Large intestine (tissue), 3 donors: ENCODE measurements around the gene SREBF2. TPM values are rescaled to one million over a fixed set of nuclear protein-coding genes. Genes with fewer than 3 reads are reported as not detected.

Experiments
- DNase-seq, 2 donors: peaks; one replicate each; pipeline versions ENCODE4 v3.0.0 to v3.0.0-alpha.2; 2013
- H3K27ac ChIP-seq: one replicate; pipeline ENCODE4 v1.5.1; 2013; ENCODE audit warnings: low read length
- H3K27me3 ChIP-seq: 2 replicates; pipeline ENCODE4 v1.6.1; 2013; ENCODE audit warnings: low read length; ENCODE audit not compliant: control insufficient read depth, insufficient read depth
- H3K36me3 ChIP-seq: 2 replicates; pipeline ENCODE4 v1.6.1; 2013; ENCODE audit warnings: low read length; ENCODE audit not compliant: control insufficient read depth, insufficient read depth
- H3K4me1 ChIP-seq: one replicate; pipeline ENCODE4 v1.6.1; 2013; ENCODE audit warnings: low read length; ENCODE audit not compliant: control insufficient read depth, insufficient read depth
- H3K4me3 ChIP-seq: one replicate; pipeline ENCODE4 v1.5.1; 2013; ENCODE audit warnings: low read length
- H3K9me3 ChIP-seq: one replicate; pipeline ENCODE4 v1.6.1; 2013; ENCODE audit warnings: mild to moderate bottlenecking, low read depth, low read length, moderate library complexity; ENCODE audit not compliant: control insufficient read depth
- WGBS: methylation state at CpG from one replicate; pipeline ENCODE4 v1.1.5; 2013; ENCODE audit warnings: low lambda C conversion rate; ENCODE audit not compliant: insufficient coverage; 5-methylcytosine and 5-hydroxymethylcytosine counted together
- polyA plus RNA-seq: library from polyadenylated mRNA; unstranded; fragments of 120-200 nt; gene quantifications from one replicate; pipeline ENCODE4 v1.2.1, GENCODE V29; 2013

SREBF2 gene
- polyA plus RNA-seq, 1 donor, result 73.5 TPM

DNA sequence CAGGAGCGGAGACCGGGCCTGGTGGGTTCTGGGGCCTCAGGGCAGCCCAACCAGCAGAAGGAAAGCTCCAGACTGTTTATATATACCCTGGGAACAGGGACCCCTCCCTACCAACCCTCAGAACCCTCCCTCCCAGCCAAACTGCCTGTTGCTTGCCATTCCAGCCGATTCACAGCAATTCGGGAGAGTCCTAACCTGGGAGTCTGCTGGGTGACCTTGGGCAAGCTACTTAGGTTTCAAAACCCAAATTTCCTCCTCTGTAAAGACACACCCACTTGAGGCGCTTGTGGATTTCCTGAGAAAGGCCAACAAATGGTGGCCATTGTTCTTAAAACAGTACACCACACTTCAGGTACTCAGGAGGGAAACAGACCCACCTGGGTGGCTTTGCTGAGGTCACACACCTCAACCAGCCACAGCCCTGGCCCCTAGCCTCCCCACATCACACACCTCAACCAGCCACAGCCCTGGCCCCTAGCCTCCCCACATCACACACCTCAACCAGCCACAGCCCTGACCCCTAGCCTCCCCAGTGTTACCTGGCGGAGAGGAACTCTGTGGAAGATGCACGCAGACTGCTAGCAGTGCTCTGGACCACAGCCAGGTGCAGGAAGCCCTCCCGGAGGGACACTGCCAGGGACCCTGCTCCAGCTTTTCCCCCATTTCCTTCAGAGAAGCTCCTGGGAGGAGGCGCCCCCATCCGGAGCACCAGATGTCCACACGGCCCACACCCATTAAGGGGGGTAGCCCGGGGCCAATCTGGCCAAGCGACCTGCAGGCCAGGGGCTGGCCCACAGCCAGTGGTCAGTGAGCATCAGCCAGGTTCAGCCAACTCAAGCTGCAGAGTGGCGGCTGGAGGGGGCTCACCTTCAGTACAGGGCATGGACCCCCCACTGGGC, 75.8 kb downstream of the SREBF2 start:
- Histone ChIP-seq H3K4me1 (peaks cover 6% of the 10 kb centered on the region), H3K27ac (no peak overlapping the region), H3K27me3 (peaks cover 48% of the 10 kb centered on the region), H3K36me3 (peaks cover 41% of the 10 kb centered on the region), H3K9me3 (peaks cover 6% of the 10 kb centered on the region), H3K4me3 (no peak overlapping the region)
- no CpG with 5 or more reads among the region's 14 CpGs for WGBS
- no peak for DNase-seq

DNA sequence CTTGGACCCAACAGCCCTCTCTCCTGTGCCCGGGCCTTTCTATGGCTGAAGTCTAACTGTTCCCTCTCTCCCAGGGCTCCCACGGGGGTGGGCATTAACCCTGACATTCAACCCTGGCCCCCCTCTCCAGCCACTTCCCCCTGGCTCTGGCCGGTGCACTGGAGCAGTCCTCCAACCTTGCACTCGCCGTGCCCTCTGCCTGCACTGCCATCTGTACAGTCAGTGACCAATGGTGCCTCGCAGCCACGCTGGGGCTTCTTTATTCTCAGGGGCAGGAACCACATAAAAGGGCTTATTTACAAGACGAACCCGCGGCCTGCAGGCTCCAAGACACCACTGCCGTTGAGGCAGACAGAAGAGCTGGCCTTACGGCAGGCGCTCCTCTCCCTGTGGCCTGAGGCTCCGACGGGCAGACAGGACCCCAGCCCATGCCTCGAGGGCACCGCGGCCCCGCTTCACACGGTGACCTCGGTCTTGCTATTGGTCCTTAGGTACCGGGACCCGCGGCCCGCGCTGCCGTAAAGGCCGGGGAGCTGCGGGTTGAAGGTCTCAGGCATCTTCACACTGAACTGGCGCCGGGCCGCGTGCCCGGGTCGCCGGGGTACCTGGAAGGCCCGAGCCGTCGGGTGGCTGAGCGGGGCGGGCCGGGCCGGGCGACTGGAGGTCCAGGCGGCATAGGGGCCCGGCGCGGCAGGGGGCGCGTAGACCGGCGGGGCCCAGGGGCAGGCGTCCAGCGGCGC, 76.6 kb downstream of the SREBF2 start:
- H3K27ac ChIP-seq, result no peak overlapping the region
- no peak overlapping the region for H3K4me3 ChIP-seq
- H3K27me3 ChIP-seq, result peaks cover 54% of the 10 kb centered on the region

DNA sequence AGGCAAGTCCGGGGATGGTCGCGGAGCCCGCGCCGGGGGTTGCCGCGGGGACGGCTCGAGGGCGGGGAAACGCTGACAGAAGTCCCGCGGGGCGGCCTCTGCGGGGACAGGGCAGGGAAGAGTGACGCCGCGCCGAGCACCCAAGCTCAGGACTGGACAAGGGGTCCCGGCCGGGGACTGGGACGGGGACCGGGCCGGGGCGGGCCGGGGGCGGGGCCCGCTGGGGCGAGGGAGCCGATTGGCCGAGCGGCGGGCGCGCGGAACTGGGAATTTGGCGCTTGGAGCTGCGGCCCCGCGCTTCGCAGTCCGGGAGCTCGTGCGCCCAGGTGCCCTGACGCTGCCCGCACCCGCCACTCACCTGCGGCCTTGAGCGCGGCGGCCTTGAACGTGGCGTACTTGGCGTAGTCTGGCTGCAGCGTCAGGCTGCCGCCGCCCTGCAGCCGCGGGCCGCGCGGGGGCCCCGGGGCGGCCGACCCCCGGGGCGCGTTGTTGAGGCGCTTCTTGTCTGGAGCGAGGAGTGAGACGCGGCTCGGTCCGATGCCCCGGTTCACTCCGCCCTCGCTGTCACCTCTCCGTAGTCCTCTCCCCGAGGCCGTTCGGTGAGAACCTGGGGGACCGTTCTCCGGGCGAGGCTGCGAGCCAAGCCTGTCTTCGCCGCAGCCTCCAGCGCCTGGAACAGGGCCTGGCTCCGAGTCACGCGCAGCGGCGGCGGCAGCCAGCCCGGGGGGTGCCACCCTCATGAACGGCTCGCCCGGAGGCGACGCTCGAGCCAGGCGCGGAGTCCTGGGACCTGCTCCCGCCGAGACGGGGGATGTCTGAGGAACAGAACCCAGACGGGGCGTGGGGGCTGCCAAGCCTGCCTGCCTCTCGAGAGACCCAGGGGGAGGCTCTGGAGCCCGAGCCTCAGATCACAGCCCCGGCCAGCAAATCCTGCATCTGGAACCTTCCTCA, 77.4 kb downstream of the SREBF2 start:
- peaks cover 8% of the 10 kb centered on the region for H3K4me1 ChIP-seq
- peaks cover 58% of the 10 kb centered on the region for H3K27me3 ChIP-seq
- peaks cover 10% of the 10 kb centered on the region for H3K9me3 ChIP-seq
- no peak overlapping the region for H3K4me3 ChIP-seq
- WGBS, result no CpG with 5 or more reads among the region's 112 CpGs
- H3K36me3 ChIP-seq, result peaks cover 24% of the 10 kb centered on the region
- DNase-seq, result peak in 1 of 2 donors; percentile 52
- no peak overlapping the region for H3K27ac ChIP-seq

More for the DNA sequence above, 76.6 kb downstream of the SREBF2 start:
- Histone ChIP-seq H3K36me3 (peaks cover 33% of the 10 kb centered on the region), H3K4me1 (peaks cover 6% of the 10 kb centered on the region), H3K9me3 (peaks cover 6% of the 10 kb centered on the region)
- DNase-seq, result no peak
- no CpG with 5 or more reads among the region's 55 CpGs for WGBS

- WGBS, result no CpG with 5 or more reads among the region's 37 CpGs
- H3K27ac ChIP-seq, result no peak overlapping the region
- no peak for DNase-seq
- peaks cover 66% of the 10 kb centered on the region for H3K27me3 ChIP-seq
- H3K36me3 ChIP-seq, result peaks cover 16% of the 10 kb centered on the region
- H3K4me1 ChIP-seq, result peaks cover 12% of the 10 kb centered on the region
- H3K4me3 ChIP-seq, result no peak overlapping the region
- peaks cover 13% of the 10 kb centered on the region for H3K9me3 ChIP-seq
Observed at GRCh38 chr22:41911001-41911611, 78.2 kb downstream of the SREBF2 start.

DNA sequence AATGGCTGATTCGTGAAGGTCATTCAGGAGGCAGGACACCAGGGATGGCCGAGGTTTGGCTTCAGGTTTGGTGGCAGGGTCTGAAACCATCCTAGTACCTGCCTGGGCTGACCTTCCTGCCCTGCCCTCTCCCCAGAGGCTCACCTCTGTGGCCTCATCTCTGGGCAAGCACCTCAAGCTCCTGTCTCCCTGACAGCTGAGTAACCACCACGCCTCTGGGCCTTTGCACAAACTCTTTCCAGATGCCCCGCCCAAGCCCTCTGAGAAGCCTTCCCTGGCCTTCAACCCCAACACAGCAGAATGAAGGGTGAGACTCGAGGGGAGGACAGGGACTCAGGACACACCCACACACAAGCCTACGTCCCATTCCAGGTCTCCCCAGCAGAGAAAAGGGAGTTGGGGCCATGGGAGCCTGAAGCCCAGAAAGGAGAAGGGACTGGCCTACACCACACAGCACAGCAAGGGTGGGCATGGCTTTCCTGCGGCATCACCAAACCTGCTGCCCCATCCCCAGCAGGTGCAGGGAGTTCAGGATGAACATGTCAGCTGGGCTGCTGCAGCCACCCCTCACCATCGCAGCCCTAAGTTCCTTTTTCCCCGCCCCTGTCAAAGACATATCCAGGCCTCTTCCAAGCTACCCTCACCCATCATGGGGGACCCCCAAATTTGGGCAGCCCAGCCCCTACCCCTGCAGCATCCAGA, 79.6 kb downstream of the SREBF2 start:
- no peak for DNase-seq
- Histone ChIP-seq H3K27me3 (peaks cover 80% of the 10 kb centered on the region), H3K4me1 (peaks cover 12% of the 10 kb centered on the region), H3K9me3 (peaks cover 13% of the 10 kb centered on the region), H3K36me3 (peaks cover 6% of the 10 kb centered on the region), H3K4me3 (no peak overlapping the region), H3K27ac (no peak overlapping the region)
- WGBS, result no CpG with 5 or more reads among the region's 9 CpGs

DNA sequence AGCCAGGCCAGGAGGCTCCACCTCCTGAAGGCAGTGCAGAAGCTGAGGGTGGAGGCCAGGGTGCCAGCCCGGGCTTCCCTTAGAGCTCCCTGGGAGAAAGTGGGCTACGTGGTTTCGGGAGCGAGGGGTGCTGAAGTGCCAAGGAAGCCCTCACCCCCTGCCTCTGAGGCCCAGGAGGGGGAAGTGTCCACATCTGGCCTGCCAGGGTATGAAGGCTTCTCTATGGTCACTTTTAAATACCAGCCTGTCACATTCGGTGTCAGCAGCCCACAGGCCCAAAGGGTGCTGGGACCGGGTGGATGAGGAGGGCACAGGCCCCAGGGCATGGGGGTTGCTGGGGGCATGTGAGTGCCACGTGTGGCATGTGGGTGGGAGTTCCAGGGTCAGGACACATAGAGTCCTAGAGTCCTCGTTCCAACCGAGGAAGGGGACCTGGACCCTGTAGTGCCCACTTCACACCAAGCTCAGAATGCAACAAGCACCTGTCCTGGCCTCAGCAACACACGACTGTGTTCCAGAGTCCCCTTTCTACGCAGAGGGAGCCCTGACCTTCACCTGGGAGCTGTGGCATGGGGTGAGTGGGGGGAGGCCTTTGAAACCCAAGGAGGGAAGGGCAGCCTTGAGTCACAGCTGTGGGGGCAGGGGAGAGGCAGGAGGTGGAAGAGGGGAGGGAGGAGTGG, 80.3 kb downstream of the SREBF2 start:
- peaks cover 13% of the 10 kb centered on the region for H3K9me3 ChIP-seq
- H3K4me1 ChIP-seq, result peaks cover 12% of the 10 kb centered on the region
- no peaks in the 10 kb centered on the region for H3K36me3 ChIP-seq
- no peak overlapping the region for H3K4me3 ChIP-seq
- peaks cover 87% of the 10 kb centered on the region for H3K27me3 ChIP-seq
- WGBS, result no CpG with 5 or more reads among the region's 11 CpGs
- DNase-seq, result no peak
- H3K27ac ChIP-seq, result no peak overlapping the region

DNA sequence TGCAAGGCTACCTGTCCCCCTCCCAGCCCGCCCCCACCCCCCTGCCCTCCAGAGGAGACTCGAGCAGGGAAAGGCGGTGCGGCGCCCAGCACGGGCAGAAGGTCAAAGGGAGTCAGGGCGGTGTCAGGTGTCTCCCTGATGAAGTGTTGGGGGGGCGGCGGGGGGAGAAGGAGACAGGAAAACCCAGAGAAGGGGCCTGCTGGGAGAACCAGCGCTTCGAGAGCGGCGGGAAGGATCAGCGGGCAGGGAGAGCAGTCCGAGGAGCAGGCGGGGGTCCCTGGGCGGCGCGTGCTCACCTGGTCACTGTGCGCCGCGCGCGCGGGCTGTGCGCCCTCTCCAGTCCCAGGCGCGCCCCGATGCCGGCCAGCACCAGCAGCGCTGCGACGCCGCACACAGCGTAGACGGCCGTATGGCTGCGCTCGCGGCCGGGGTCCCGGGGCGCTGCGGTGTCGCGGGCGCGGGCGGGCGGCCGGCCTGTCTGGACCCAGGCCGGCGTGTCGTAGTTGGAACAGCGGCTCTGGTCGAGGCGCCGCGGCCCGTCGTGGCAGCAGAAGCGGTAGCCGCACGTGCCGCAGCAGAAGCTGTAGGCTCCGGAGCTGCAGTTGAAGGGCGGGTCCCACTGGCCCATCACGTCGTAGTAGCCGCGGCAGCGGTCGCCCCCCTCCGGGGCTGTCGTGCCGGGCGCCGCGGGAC, 81.1 kb downstream of the SREBF2 start:
- no peak overlapping the region for H3K4me3 ChIP-seq
- no CpG with 5 or more reads among the region's 79 CpGs for WGBS
- peaks cover 13% of the 10 kb centered on the region for H3K4me1 ChIP-seq
- H3K27ac ChIP-seq, result no peak overlapping the region
- no peak for DNase-seq
- peaks cover 89% of the 10 kb centered on the region for H3K27me3 ChIP-seq
- H3K36me3 ChIP-seq, result no peaks in the 10 kb centered on the region
- peaks cover 13% of the 10 kb centered on the region for H3K9me3 ChIP-seq

GRCh38 chr22:41914611-41915034, 81.7 kb downstream of the SREBF2 start:
- WGBS, result no CpG with 5 or more reads among the region's 67 CpGs
- DNase-seq, result no peak
- Histone ChIP-seq H3K27ac (no peak overlapping the region), H3K36me3 (no peaks in the 10 kb centered on the region), H3K27me3 (peaks cover 89% of the 10 kb centered on the region), H3K4me1 (peaks cover 19% of the 10 kb centered on the region), H3K9me3 (peaks cover 15% of the 10 kb centered on the region), H3K4me3 (no peak overlapping the region)
